Activated CD8-positive, alpha-beta memory T cell treated with anti-CD3 and anti-CD28 coated beads, Interleukin-2, amount 50 U/mL, for 48 hours (primary cell): Measurements from ENCODE around the gene E2F6.
"Not testable (repeated sequence)": the region's sequence is repeated elsewhere in the genome, so short reads cannot be mapped to it uniquely, and the experiment has no call there.

Source experiments
- DNase-seq: peaks from one replicate; pipeline ENCODE4 v3.0.0-alpha.2; 2020

Gene E2F6

GRCh38 chr2:11411244-11411643 is 54.7 kb downstream of the E2F6 start:
- no peak for DNase-seq

DNA sequence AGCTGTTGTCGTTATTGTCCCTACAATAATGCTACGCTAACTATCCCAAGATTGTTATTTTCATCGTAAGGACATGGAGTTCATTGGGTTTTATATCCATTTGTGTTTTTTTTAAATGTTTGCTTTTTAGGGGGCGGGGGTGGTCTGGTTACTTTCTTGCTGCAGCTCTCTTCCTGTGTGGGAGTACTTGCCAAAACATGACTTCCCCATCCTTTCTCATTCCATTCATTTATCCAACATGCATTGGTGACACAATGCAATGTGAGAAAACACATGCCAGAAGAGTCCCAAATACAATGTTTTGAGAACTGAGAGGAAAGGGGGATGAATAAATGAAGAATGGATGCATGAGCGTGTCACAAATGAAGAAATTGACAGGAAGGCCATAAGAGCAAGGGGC is 55.9 kb downstream of the E2F6 start:
- DNase-seq: no peak

DNA sequence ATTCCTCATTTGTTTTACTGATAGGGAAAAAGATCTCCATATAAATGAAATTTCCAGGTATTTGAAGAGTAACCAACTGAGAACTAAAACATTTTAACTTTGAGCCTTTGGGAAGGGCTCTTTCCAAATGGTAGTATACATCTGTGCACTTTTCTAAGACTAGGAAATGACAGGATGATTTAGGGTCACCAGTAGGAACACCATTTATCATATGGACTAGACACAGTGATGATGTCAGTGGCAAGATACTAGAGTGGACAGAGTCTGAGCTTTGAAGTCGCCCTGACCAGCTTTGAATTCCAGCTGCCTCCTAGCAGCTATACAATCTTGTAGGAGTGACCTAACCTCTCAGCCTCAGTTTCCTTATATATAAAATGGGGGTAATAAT is 56.4 kb downstream of the E2F6 start:
- DNase-seq: no peak

DNA sequence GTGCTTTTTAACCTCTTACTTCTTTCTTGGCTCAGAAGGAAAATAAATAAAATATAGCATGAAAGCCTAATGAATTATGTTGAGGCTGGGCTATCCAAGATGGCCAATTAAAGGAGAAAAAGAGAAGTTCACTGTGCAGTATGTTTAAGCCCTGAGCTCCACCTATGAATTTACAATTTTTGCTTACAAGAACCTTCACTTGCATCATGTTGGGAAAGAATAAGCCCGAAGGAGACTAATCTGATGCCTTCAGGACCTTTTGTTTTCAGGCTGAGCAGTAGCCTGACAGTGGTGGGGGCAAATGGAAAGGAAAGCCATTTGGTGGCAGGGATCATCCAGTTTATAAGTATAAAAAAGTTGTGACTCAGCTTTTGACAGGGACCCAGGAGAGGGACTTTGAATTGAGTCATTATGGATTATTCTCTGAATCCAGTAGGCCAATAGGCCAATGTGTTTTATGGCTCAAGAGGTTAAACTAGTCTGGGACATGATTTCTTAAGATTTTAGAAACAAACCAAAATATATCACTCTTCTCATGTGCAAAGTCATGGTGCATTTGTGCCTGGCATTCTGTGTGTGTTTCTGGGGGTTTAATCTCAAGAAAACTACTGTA is 56.9 kb downstream of the E2F6 start:
- DNase-seq: no peak

GRCh38 chr2:11407413-11407812 is 58.5 kb downstream of the E2F6 start:
- DNase-seq: no peak

DNA sequence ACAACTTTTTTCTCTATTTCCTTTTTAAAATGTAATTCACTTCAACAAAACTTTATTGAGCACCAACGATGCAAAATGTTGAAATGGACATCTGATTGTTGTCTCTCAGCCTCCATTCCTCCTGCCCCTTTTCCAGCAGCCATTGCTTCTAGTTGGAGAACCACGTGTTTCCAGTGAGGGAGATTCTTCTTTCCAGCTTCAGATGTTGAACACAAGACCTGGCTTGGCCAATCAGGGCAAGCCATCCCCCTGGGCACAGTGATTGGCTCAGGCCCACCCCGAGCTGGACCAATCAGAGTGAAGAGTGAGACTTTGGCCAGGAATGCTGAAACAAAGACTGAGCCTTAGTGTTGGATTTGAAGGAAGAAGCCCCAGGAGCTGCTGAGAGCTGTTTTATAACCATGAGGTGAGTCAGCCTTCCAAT is 59.0 kb downstream of the E2F6 start:
- no peak for DNase-seq

DNA sequence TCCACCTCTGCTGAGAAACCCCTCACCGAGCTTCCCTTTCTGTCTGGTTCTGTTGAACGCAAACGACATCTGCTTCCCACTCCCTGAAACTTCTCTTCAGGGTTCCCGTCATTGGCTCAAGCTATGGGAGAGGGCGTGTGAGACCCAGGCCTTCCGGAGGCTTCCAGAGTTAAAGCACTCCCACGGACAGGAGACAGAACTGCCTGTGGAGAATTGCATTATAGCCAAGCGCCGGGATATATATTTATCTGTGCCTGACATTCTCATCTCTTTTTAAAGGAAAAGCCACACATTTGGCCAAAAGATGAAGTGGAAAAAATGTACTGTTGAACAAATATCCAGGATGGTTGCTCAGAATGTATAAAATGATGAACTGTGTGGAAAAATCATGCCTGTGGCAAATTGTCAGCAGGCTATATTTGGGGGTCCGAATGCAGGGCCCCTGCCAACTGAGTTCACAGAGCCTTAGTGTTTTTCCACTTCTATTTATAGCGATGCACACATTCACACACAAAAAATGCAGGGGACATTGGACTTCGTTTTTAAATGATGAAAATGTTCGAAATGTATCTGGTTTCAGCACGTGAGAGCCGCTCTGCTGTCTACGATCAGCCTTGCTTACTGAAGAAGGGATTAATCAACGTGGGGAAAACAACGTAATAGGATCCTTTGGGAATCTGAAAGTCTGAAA is 59.5 kb downstream of the E2F6 start:
- DNase-seq: no peak

DNA sequence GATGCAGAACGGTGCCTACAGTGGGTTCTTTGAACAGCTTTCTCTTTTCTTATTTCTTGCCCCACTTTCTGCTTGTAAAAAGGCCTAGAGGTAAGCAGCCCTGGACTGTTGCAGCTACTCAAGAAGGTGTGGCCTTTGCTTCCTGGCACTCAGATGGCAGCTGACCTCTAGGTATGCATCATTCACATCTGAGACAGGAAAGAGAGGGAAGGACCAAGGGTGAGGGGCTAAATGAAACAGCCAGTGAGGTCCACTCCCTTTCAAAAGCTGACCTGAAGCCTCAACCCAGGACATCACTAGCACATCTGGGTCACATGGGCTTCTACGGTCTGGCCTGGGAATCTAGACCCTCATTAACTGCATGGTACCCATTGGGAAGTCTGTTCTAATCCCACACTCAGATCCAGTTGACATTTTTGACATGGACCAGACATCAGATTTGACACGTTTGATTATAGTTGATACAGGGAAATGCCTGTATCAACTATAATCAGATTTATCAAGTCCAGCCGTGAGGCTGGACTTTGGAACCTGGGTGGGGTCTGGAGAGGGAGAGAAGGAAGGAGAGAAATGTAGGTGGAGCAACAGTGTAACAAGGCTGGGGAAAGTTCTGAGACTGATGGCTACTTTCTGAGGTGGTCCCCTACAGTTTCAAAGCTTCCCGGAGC is 60.2 kb downstream of the E2F6 start:
- DNase-seq: no peak

DNA sequence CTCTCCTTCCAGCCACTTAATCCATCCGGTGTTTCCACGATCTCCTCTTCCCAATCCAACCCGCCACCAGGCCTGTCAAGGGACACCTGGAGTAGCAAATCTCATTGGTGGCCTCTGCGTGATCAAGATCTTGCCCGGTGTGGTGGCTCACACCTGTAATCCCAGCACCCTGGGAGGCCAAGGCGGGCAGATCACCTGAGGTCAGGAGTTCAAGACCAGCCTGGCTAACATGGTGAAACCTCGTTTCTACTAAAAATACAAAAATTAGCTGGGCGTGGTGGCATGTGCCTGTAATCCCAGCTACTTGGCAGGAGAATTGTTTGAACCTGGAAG is 60.9 kb downstream of the E2F6 start:
- DNase-seq: not testable (repeated sequence)

DNA sequence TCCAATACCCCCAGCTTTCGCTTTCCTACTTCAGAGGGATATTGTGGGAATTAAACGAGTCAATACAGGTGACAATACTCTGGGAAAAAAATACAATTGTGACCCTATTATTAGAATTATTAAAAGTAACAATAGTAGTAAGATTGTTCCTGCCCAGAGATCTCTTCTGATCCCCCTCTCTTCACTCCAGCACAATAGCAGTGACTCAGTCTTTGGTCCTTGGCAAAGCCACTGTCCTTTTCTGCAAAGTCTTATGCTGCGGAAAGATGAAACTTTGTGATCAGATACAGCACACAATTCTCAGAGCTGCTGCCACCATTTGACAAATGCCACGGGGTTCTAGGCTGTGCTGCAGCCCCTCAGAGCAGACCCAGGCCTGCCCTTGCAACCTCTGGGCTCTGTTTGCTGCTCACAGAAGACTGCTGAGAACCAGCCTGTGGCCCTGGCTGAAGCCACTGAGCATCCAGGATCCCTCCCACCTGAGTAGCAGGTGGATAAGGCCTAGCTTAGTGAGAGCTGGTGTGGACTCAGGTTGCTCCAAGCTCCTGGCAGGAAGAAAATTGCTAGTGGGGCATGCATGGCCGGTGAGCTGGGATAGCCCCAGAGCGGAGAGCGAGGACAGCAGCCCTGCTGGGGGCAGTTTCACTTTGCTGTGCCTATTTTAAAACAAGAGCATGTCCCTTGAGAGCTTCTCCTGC is 61.4 kb downstream of the E2F6 start:
- DNase-seq: no peak

DNA sequence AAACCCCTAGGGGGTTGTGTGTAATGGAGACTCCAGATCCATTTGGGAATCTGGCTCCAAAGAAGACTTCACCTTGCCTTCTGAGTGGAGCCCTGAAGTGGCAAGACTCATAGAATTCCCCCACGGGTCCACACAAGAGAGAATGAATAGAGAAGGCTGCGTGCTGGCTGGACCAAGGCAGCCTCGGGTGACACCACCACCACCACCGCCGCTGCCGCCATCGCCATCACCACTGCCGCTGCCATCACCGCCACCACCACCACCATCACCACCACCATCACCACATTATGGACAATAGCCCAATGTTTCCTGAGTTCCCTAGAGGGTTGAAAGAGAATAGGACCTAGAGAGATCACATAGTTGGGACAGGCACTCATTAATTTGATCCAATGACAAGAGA is 63.5 kb downstream of the E2F6 start:
- no peak for DNase-seq

DNA sequence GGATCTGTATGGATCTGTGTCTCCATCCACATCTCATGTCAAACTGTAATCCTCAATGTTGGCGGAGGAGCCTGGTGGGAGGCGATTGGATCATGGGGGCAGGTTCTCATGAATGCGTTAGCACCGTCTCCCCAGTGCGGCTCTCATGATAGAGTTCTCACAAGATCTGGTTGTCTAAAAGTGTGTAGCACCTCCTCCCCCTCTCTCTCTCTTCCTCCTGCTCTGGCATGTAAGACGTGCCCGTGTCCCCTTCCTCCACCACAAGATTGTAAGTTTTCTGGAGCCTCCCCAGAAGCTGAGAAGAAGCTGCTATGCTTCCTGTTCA is 66.6 kb downstream of the E2F6 start:
- no peak for DNase-seq

GRCh38 chr2:11398750-11399437 is 67.1 kb downstream of the E2F6 start:
- DNase-seq: no peak

DNA sequence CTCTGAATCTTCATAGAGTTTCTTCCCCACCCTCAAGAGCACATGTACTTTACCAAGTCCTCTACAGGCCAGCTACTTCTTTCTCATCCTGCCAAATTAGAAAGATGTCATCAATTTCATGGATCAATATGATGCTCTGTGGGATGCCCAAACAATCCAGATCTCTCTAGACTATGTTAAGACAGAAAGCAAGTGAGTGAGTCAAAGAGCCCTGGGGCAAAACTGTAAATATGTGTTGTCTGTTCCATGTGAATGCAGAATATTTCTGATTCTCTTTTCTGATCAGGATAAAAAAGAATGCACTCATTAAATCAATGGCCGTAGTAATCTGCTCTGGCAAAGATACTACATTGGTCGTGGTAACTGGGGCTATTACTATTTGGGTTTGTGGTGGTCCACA is 68.4 kb downstream of the E2F6 start:
- no peak for DNase-seq

- no peak for DNase-seq
These were observed 69.2 kb downstream of the E2F6 start for GRCh38 chr2:11396467-11397445.

GRCh38 chr2:11396021-11396420 is 69.9 kb downstream of the E2F6 start:
- DNase-seq: no peak

- no peak for DNase-seq
These were observed 70.6 kb downstream of the E2F6 start for GRCh38 chr2:11395389-11395788.
